A549 (cell line): ENCODE measurements around the gene SHISA4. TPM values are rescaled to one million over a fixed set of nuclear protein-coding genes. Genes with fewer than 3 reads are reported as not detected.

Experiments used
- ATAC-seq, 2 experiments: fragments of 200-7000 bp in 1 of 2; fragments of >200 bp in 1 of 2; cut with Nextera tagmentation in 1 of 2; cut with Tn5 transposase in 1 of 2; 3 replicates each; pipeline versions ENCODE4 v1.8.0 to v1.9.1; 2018 to 2020; ENCODE audit warnings: mild to moderate bottlenecking in 1 of 2, moderate library complexity in 1 of 2
- CTCF ChIA-PET: fragments of 300-600 bp; sonication (Branson Sonifier 250); formaldehyde crosslinking; extraction: SDS; loops from one replicate; lab custom pipeline; 2021; ENCODE audit warnings: antibody characterized with exemption, inconsistent platforms; lab: Yijun Ruan, JAX
- POLR2A ChIA-PET: fragments of 350-600 bp; formaldehyde crosslinking; extraction: SDS; loops from one replicate; lab custom pipeline; 2021; ENCODE audit warnings: antibody characterized with exemption, inconsistent platforms; lab: Yijun Ruan, JAX
- DNase-seq, 2 experiments: peaks; one replicate each; pipeline versions ENCODE4 v3.0.0 to v3.0.0-alpha.2; 2011 to 2016; ENCODE audit warnings: low read depth in 1 of 2, low spot score in 1 of 2
- FAIRE-seq: peaks from 2 replicates; lab custom pipeline; 2011; peaks lifted over from hg19 to GRCh38; lab: Jason Lieb, UNC
- H3K27ac ChIP-seq, 2 experiments: fragments of >200 bp; sonication (Bioruptor Twin); formaldehyde crosslinking; 3 replicates each; pipeline ENCODE4 v1.5.1; 2016 to 2017
- H3K4me1 ChIP-seq: fragments of >200 bp; sonication (Bioruptor Twin); formaldehyde crosslinking; 3 replicates; pipeline ENCODE4 v1.6.1; 2016
- H3K4me2 ChIP-seq: fragments of >200 bp; sonication (Bioruptor Twin); formaldehyde crosslinking; 3 replicates; pipeline ENCODE4 v1.6.1; 2016
- H3K4me3 ChIP-seq: fragments of >200 bp; sonication (Bioruptor Twin); formaldehyde crosslinking; 3 replicates; pipeline ENCODE4 v1.5.1; 2016
- H3K9me3 ChIP-seq: fragments of >200 bp; sonication (Bioruptor Twin); formaldehyde crosslinking; 3 replicates; pipeline ENCODE4 v1.6.1; 2016
- BHLHE40 ChIP-seq: IDR thresholded peaks from 2 replicates; pipeline ENCODE4 v1.6.1; 2012; ENCODE audit warnings: low read depth, low read length, inconsistent platforms
- CBX2 ChIP-seq: fragments of 200-600 bp; sonication (generic); IDR thresholded peaks from 2 replicates; pipeline ENCODE4 v1.6.1; 2016; ENCODE audit warnings: low read depth, mild to moderate bottlenecking, borderline replicate concordance
- CBX8 ChIP-seq: fragments of 200-600 bp; sonication (generic); IDR thresholded peaks from 2 replicates; pipeline ENCODE4 v1.6.1; 2016
- CEBPB ChIP-seq, 2 experiments: fragments of >200 bp in 1 of 2; sonication (Bioruptor Twin) in 1 of 2; formaldehyde crosslinking in 1 of 2; IDR thresholded peaks; 2 replicates each; pipeline ENCODE4 v1.6.1; 2012 to 2016
- E2F6 ChIP-seq: IDR thresholded peaks from 2 replicates; pipeline ENCODE4 v1.6.1; 2012; ENCODE audit warnings: low read depth, borderline replicate concordance
- ELK1 ChIP-seq: fragments of 150-350 bp; IDR thresholded peaks from 2 replicates; pipeline ENCODE4 v1.6.1; 2014; ENCODE audit warnings: low read depth, mild to moderate bottlenecking, low read length
- EP300 ChIP-seq, 2 experiments: fragments of >200 bp; sonication (Bioruptor Twin); formaldehyde crosslinking; IDR thresholded peaks; 2 replicates in 1 of 2; 3 replicates in 1 of 2; pipeline ENCODE4 v1.6.1; 2016 to 2017
- FOSL2 ChIP-seq, 2 experiments: fragments of 450-650 bp in 1 of 2; fragments of >200 bp in 1 of 2; sonication (Bioruptor Twin) in 1 of 2; formaldehyde crosslinking; IDR thresholded peaks; 2 replicates each; pipeline versions ENCODE4 v1.5.0 to v1.6.1; 2016 to 2020; ENCODE audit warnings: mild to moderate bottlenecking in 1 of 2, moderate library complexity in 1 of 2
- HDAC2 ChIP-seq: fragments of 200-600 bp; sonication (generic); IDR thresholded peaks from 2 replicates; pipeline ENCODE4 v1.6.1; 2016
- HEYL ChIP-seq: fragments of 250-450 bp; sonication (Bioruptor Pico); IDR thresholded peaks from 2 replicates; pipeline ENCODE4 v1.8.0; 2021; ENCODE audit warnings: mild to moderate bottlenecking, moderate library complexity
- HMGXB4 ChIP-seq: fragments of 250-450 bp; sonication (Bioruptor Pico); IDR thresholded peaks from 2 replicates; pipeline ENCODE4 v1.5.0; 2021; ENCODE audit warnings: mild to moderate bottlenecking, moderate library complexity, borderline replicate concordance
- HOXA7 ChIP-seq: fragments of 250-450 bp; sonication (Bioruptor Pico); IDR thresholded peaks from 2 replicates; pipeline ENCODE4 v1.5.0; 2020; ENCODE audit warnings: mild to moderate bottlenecking, moderate library complexity
- HOXB13 ChIP-seq: fragments of 250-450 bp; sonication (Bioruptor Pico); IDR thresholded peaks from 2 replicates; pipeline ENCODE4 v1.5.0; 2020; ENCODE audit warnings: low read depth, mild to moderate bottlenecking, moderate library complexity
- JUNB ChIP-seq: fragments of >200 bp; sonication (Bioruptor Twin); formaldehyde crosslinking; IDR thresholded peaks from 2 replicates; pipeline ENCODE4 v1.6.1; 2016
- MAFK ChIP-seq: fragments of 450-650 bp; IDR thresholded peaks from 2 replicates; pipeline ENCODE4 v1.6.1; 2014; ENCODE audit not compliant: partially characterized antibody
- MAX ChIP-seq: IDR thresholded peaks from 2 replicates; pipeline ENCODE4 v1.6.1; 2012
- MYC ChIP-seq: IDR thresholded peaks from 2 replicates; pipeline ENCODE4 v1.6.1; 2012; ENCODE audit warnings: mild to moderate bottlenecking, inconsistent platforms, low read length, improper control_type of control experiment, borderline replicate concordance
- NFE2L2 ChIP-seq: fragments of 150-350 bp; conservative IDR thresholded peaks from 2 replicates; pipeline ENCODE4 v1.6.1; 2014; ENCODE audit warnings: low read length
- NPAS2 ChIP-seq: fragments of 250-450 bp; sonication (Bioruptor Pico); IDR thresholded peaks from 2 replicates; pipeline ENCODE4 v1.8.0; 2022; ENCODE audit warnings: mild to moderate bottlenecking, moderate library complexity, borderline replicate concordance
- NR3C1 ChIP-seq: fragments of >200 bp; sonication (Bioruptor Twin); formaldehyde crosslinking; IDR thresholded peaks from 3 replicates; pipeline ENCODE4 v1.6.1; 2017
- PBX3 ChIP-seq: IDR thresholded peaks from 2 replicates; pipeline ENCODE4 v1.6.1; 2012
- POLR2A ChIP-seq: IDR thresholded peaks from 2 replicates; pipeline ENCODE4 v1.6.1; 2012; ENCODE audit warnings: mild to moderate bottlenecking, low read length
- RAD21 ChIP-seq, 2 experiments: fragments of >200 bp in 1 of 2; sonication (Bioruptor Twin) in 1 of 2; formaldehyde crosslinking in 1 of 2; IDR thresholded peaks in 1 of 2; conservative IDR thresholded peaks in 1 of 2; 2 replicates in 1 of 2; 3 replicates in 1 of 2; pipeline ENCODE4 v1.6.1; 2012 to 2018; ENCODE audit warnings: inconsistent platforms in 1 of 2
- RCOR1 ChIP-seq: fragments of 150-350 bp; IDR thresholded peaks from 2 replicates; pipeline ENCODE4 v1.6.1; 2014; ENCODE audit warnings: antibody characterized with exemption, low read length, low read depth
- RFX5 ChIP-seq: fragments of 450-650 bp; IDR thresholded peaks from 2 replicates; pipeline ENCODE4 v1.7.1; 2014; ENCODE audit warnings: antibody characterized with exemption, mild to moderate bottlenecking, moderate library complexity
- SREBF2 ChIP-seq: fragments of 450-650 bp; IDR thresholded peaks from 2 replicates; pipeline ENCODE4 v1.6.1; 2014; ENCODE audit warnings: mild to moderate bottlenecking, moderate library complexity
- ZFP36 ChIP-seq: fragments of 450-650 bp; IDR thresholded peaks from 2 replicates; pipeline ENCODE4 v1.6.1; 2014; ENCODE audit warnings: borderline replicate concordance; ENCODE audit not compliant: partially characterized antibody
- ZSCAN20 ChIP-seq: fragments of 250-450 bp; sonication (Bioruptor Pico); IDR thresholded peaks from 2 replicates; pipeline ENCODE4 v1.8.0; 2022; ENCODE audit warnings: mild to moderate bottlenecking, moderate library complexity
- WGBS: methylation state at CpG from one replicate; pipeline ENCODE4 v1.1.6; 2017; ENCODE audit errors: missing lambda C conversion rate; 5-methylcytosine and 5-hydroxymethylcytosine counted together
- polyA plus RNA-seq, 4 experiments: library from polyadenylated mRNA; depleted of rRNA in 3 of 4; stranded (reverse); fragments of >200 nt; fragmentation: RNase III in 1 of 4; extraction: RNeasy Plus Mini Kit Qiagen cat#74134 plus additional on column Dnase treatment in 1 of 4; gene quantifications; 2 replicates in 3 of 4; 3 replicates in 1 of 4; pipeline ENCODE4 v1.2.3, GENCODE V29; 2011 to 2017

Gene SHISA4
- polyA plus RNA-seq, 2 of the 4 experiments (the other 2 are of a cell fraction), result 10.0 to 15.0 TPM

- TF ChIP-seq SREBF2 (no peak), HEYL (CRISPR knock-in tag) (no peak), HOXA7 (CRISPR knock-in tag) (no peak)
- TF ChIP-seq, all 56 proteins: peak for 0
Measured at GRCh38 chr1:201918343-201918742, 29.6 kb downstream of the SHISA4 start (continued).

GRCh38 chr1:201921952-201922558, 33.4 kb downstream of the SHISA4 start:
- H3K9me3 ChIP-seq, result 0 out of 3 replicates have a peak, but pooled peaks cover 4% of the 10 kb centered on the region
- H3K4me3 ChIP-seq, result no peak overlapping the region
- no peak for TF ChIP-seq E2F6
- no peak for TF ChIP-seq CEBPB (IDR thresholded peaks at IDR 0.05)
- TF ChIP-seq MAFK, result peak; percentile 96
- no peak for TF ChIP-seq CBX2
- TF ChIP-seq ELK1, result no peak
- no peak for TF ChIP-seq RCOR1
- TF ChIP-seq ZFP36, result peak; percentile 14
- TF ChIP-seq SREBF2, result no peak
- no peak for TF ChIP-seq ZSCAN20
- no peak for TF ChIP-seq CBX8
- peak; percentile 96 for TF ChIP-seq NFE2L2
- TF ChIP-seq BHLHE40, result no peak
- no peak for TF ChIP-seq MAX
- peak; percentile 35; the same call in 1 of the 2 replicates for TF ChIP-seq HOXB13 (CRISPR knock-in tag)
- CTCF ChIA-PET, result interaction anchor here (0.6 to 20.2 kb wide), 3 partner anchors 18 to 178 kb away, joined by 3 to 303 read pairs (median 3); partner anchors contain the start of gene SHISA4
- H3K27ac ChIP-seq, result peak overlapping the region; percentile 15 to 52; a peak in 4 of 6 replicates
- no peak overlapping the region for H3K4me2 ChIP-seq
- ATAC-seq (no peak), DNase-seq (no peak), FAIRE-seq (no peak)
- H3K4me1 ChIP-seq, result peaks cover 17% of the 10 kb centered on the region
- POLR2A ChIA-PET, result no interaction called here
- 85% methylated on average over 3 of the region's 3 CpGs for WGBS

- H3K4me3 ChIP-seq, result no peak overlapping the region
- H3K9me3 ChIP-seq, result 0 out of 3 replicates have a peak, but pooled peaks cover 4% of the 10 kb centered on the region
- DNase-seq (no peak), FAIRE-seq (no peak), ATAC-seq (no peak)
- H3K4me1 ChIP-seq, result 0 out of 3 replicates have a peak, but pooled peaks cover 5% of the 10 kb centered on the region
- WGBS, result 87% methylated on average over 2 of the region's 2 CpGs
- H3K27ac ChIP-seq, result no peak overlapping the region
- ChIA-PET CTCF (interaction anchor here (0.6 to 1.2 kb wide), 3 partner anchors 25 to 29 kb away, joined by 3 to 6 read pairs (median 3); no protein-coding TSS in a partner anchor), POLR2A (no interaction called here)
- TF ChIP-seq FOSL2 (IDR thresholded peaks at IDR 0.05), result no peak
- TF ChIP-seq FOSL2 (CRISPR knock-in tag; IDR thresholded peaks at IDR 0.05), result no peak
- no peak for TF ChIP-seq RFX5
- TF ChIP-seq BHLHE40, result no peak
- no peak for TF ChIP-seq PBX3
- TF ChIP-seq JUNB, result no peak
- TF ChIP-seq POLR2A, result no peak
- TF ChIP-seq HDAC2, result no peak
- TF ChIP-seq SREBF2, result no peak
- TF ChIP-seq ELK1, result no peak
- TF ChIP-seq EP300 (IDR thresholded peaks at IDR 0.05), result no peak
- TF ChIP-seq E2F6, result no peak
- TF ChIP-seq MYC, result no peak
- no peak for TF ChIP-seq RAD21 (conservative IDR thresholded peaks at IDR 0.05 in 1 of 2, IDR thresholded peaks at IDR 0.05 in 1 of 2)
- no peak for TF ChIP-seq CEBPB (IDR thresholded peaks at IDR 0.05)
- no peak for TF ChIP-seq NPAS2 (CRISPR knock-in tag)
- no peak for TF ChIP-seq NR3C1
- TF ChIP-seq HMGXB4 (CRISPR knock-in tag), result no peak
- no peak for TF ChIP-seq HOXB13 (CRISPR knock-in tag)
- H3K4me2 ChIP-seq, result no peak overlapping the region
Measured at GRCh38 chr1:201925301-201925567, 36.5 kb downstream of the SHISA4 start.
